Hepatocyte (in vitro differentiated cells): ENCODE measurements around the gene KRT14. TPM values are rescaled to one million over a fixed set of nuclear protein-coding genes. Genes with fewer than 3 reads are reported as not detected.

Source experiments
- DNase-seq: peaks from one replicate; pipeline ENCODE4 v3.0.0-alpha.2; 2016; ENCODE audit warnings: low spot score
- H2AFZ ChIP-seq: fragments of 200-600 bp; sonication (generic); 2 replicates; pipeline ENCODE4 v1.6.0; 2016; ENCODE audit warnings: antibody characterized with exemption, mild to moderate bottlenecking
- H3K27ac ChIP-seq: fragments of 200-600 bp; sonication (generic); 2 replicates; pipeline ENCODE4 v1.5.1; 2016; ENCODE audit warnings: mild to moderate bottlenecking
- H3K27me3 ChIP-seq: fragments of 200-600 bp; sonication (generic); 2 replicates; pipeline ENCODE4 v1.6.1; 2016
- H3K36me3 ChIP-seq: fragments of 200-600 bp; sonication (generic); replicated peaks from 2 replicates; pipeline ENCODE4 v1.5.1; 2016; ENCODE audit warnings: low read depth; ENCODE audit not compliant: insufficient read depth
- H3K4me1 ChIP-seq: fragments of 200-600 bp; sonication (generic); 2 replicates; pipeline ENCODE4 v1.5.1; 2016; ENCODE audit warnings: mild to moderate bottlenecking, moderate library complexity; ENCODE audit not compliant: insufficient read depth
- H3K4me2 ChIP-seq: fragments of 200-600 bp; sonication (generic); 2 replicates; pipeline ENCODE4 v1.6.0; 2016
- H3K4me3 ChIP-seq: fragments of 200-600 bp; sonication (generic); 2 replicates; pipeline ENCODE4 v1.5.1; 2016; ENCODE audit warnings: mild to moderate bottlenecking
- H3K79me2 ChIP-seq: fragments of 200-600 bp; sonication (generic); 2 replicates; pipeline ENCODE4 v1.6.0; 2017; ENCODE audit warnings: mild to moderate bottlenecking
- H3K9me2 ChIP-seq: fragments of 200-600 bp; sonication (generic); replicated peaks from 2 replicates; pipeline ENCODE4 v1.6.0; 2017; ENCODE audit warnings: mild to moderate bottlenecking; ENCODE audit not compliant: insufficient read depth
- H3K9me3 ChIP-seq: fragments of 200-600 bp; sonication (generic); 2 replicates; pipeline ENCODE4 v1.5.1; 2016; ENCODE audit warnings: low read depth, mild to moderate bottlenecking
- H4K20me1 ChIP-seq: fragments of 200-600 bp; sonication (generic); 2 replicates; pipeline ENCODE4 v1.6.0; 2016; ENCODE audit warnings: mild to moderate bottlenecking; ENCODE audit not compliant: insufficient read depth, poor library complexity, severe bottlenecking
- EZH2 ChIP-seq: fragments of 200-600 bp; sonication (generic); IDR thresholded peaks from 2 replicates; pipeline ENCODE4 v1.6.1; 2016; ENCODE audit warnings: antibody characterized with exemption, mild to moderate bottlenecking, borderline replicate concordance
- EZH2phosphoT487 ChIP-seq: fragments of 200-600 bp; sonication (generic); IDR thresholded peaks from one replicate; pipeline ENCODE4 v1.6.1; 2018; ENCODE audit warnings: antibody characterized with exemption, mild to moderate bottlenecking, low read depth, moderate library complexity; ENCODE audit not compliant: unreplicated experiment, severe bottlenecking
- WGBS: methylation state at CpG from one replicate; pipeline ENCODE4 v1.1.6; 2016; ENCODE audit warnings: low lambda C conversion rate; ENCODE audit errors: missing lambda C conversion rate; 5-methylcytosine and 5-hydroxymethylcytosine counted together
- polyA plus RNA-seq: library from polyadenylated mRNA; unstranded; fragments of >200 nt; fragmentation: Nextera tagmentation; extraction: Ambion mirVana; gene quantifications from 2 replicates; pipeline ENCODE4 v1.2.1, GENCODE V29; 2016
- total RNA-seq: library from RNA; depleted of rRNA; stranded (reverse); fragments of >200 nt; gene quantifications from 2 replicates; pipeline ENCODE4 v1.2.3, GENCODE V29; 2014
- TF ChIP-seq, protein P1 (sequence below): fragments of 200-600 bp; sonication (generic); IDR thresholded peaks from 2 replicates; pipeline ENCODE4 v1.5.1; 2016; ENCODE audit warnings: antibody characterized with exemption, mild to moderate bottlenecking; ENCODE audit not compliant: poor library complexity

KRT14 gene
- total and polyA plus RNA-seq, 2 experiments from 2014 or later = 0.33 to 1.9 TPM

- Histone ChIP-seq H3K27me3 (no peaks in the 10 kb centered on the region), H3K79me2 (no peaks in the 10 kb centered on the region), H3K4me1 (peaks cover 39% of the 10 kb centered on the region), H3K36me3 (no peaks in the 10 kb centered on the region), H4K20me1 (no peaks in the 10 kb centered on the region), H3K9me2 (no peaks in the 10 kb centered on the region), H3K27ac (no peak overlapping the region), H3K4me3 (no peak overlapping the region), H3K9me3 (no peaks in the 10 kb centered on the region), H2AFZ (no peak overlapping the region), H3K4me2 (no peak overlapping the region)
- TF ChIP-seq EZH2 (no peak), EZH2phosphoT487 (no peak)
- TF ChIP-seq, protein P1, sequence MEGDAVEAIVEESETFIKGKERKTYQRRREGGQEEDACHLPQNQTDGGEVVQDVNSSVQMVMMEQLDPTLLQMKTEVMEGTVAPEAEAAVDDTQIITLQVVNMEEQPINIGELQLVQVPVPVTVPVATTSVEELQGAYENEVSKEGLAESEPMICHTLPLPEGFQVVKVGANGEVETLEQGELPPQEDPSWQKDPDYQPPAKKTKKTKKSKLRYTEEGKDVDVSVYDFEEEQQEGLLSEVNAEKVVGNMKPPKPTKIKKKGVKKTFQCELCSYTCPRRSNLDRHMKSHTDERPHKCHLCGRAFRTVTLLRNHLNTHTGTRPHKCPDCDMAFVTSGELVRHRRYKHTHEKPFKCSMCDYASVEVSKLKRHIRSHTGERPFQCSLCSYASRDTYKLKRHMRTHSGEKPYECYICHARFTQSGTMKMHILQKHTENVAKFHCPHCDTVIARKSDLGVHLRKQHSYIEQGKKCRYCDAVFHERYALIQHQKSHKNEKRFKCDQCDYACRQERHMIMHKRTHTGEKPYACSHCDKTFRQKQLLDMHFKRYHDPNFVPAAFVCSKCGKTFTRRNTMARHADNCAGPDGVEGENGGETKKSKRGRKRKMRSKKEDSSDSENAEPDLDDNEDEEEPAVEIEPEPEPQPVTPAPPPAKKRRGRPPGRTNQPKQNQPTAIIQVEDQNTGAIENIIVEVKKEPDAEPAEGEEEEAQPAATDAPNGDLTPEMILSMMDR = no peak
- DNase-seq = no peak
- 90% methylated on average over 7 of the region's 7 CpGs for WGBS
Measured at GRCh38 chr17:41536741-41537613, 49.7 kb downstream of the KRT14 start.

GRCh38 chr17:41535764-41536481 lies 50.8 kb downstream of the KRT14 start:
- Histone ChIP-seq H3K4me1 (peaks cover 42% of the 10 kb centered on the region), H3K9me2 (no peaks in the 10 kb centered on the region), H3K9me3 (no peaks in the 10 kb centered on the region), H3K4me3 (no peak overlapping the region), H3K27ac (peak overlapping the region; percentile 62), H3K27me3 (no peaks in the 10 kb centered on the region), H4K20me1 (no peaks in the 10 kb centered on the region), H2AFZ (no peak overlapping the region), H3K36me3 (no peaks in the 10 kb centered on the region), H3K4me2 (peak overlapping the region; percentile 18), H3K79me2 (no peaks in the 10 kb centered on the region)
- TF ChIP-seq EZH2phosphoT487 = no peak
- no peak for TF ChIP-seq EZH2
- TF ChIP-seq, protein P1 = no peak
- 66% methylated on average over 15 of the region's 15 CpGs for WGBS
- peak; percentile 67 for DNase-seq

GRCh38 chr17:41534899-41535546 lies 51.7 kb downstream of the KRT14 start:
- Histone ChIP-seq H3K4me3 (no peak overlapping the region), H3K4me1 (peaks cover 46% of the 10 kb centered on the region), H3K36me3 (no peaks in the 10 kb centered on the region), H3K27me3 (no peaks in the 10 kb centered on the region), H3K4me2 (no peak overlapping the region), H3K27ac (no peak overlapping the region), H3K9me2 (no peaks in the 10 kb centered on the region), H4K20me1 (no peaks in the 10 kb centered on the region), H3K79me2 (no peaks in the 10 kb centered on the region), H2AFZ (no peak overlapping the region), H3K9me3 (no peaks in the 10 kb centered on the region)
- TF ChIP-seq, protein P1 = no peak
- TF ChIP-seq EZH2 = no peak
- TF ChIP-seq EZH2phosphoT487 = no peak
- DNase-seq = no peak
- 80% methylated on average over 7 of the region's 7 CpGs for WGBS
